SKM-1 (cell line): ENCODE measurements around the gene HHIPL1.

ENCODE experiments used
- DNase-seq: peaks from one replicate; lab custom pipeline; 2025; ENCODE audit not compliant: unreplicated experiment; lab: John Stamatoyannopoulos, UW

The HHIPL1 gene

GRCh38 chr14:99708449-99708848, 63.5 kb downstream of the HHIPL1 start:
- DNase-seq = no peak

GRCh38 chr14:99713972-99714371, 69.0 kb downstream of the HHIPL1 start:
- no peak for DNase-seq

- DNase-seq = no peak
Observed at GRCh38 chr14:99715266-99716000, 70.5 kb downstream of the HHIPL1 start.

- no peak for DNase-seq
Observed at GRCh38 chr14:99716091-99716849, 71.3 kb downstream of the HHIPL1 start.

- DNase-seq = no peak
Observed at GRCh38 chr14:99716850-99717681, 72.1 kb downstream of the HHIPL1 start.

GRCh38 chr14:99717682-99718013, 72.7 kb downstream of the HHIPL1 start:
- no peak for DNase-seq

GRCh38 chr14:99718031-99718810, 73.3 kb downstream of the HHIPL1 start:
- no peak for DNase-seq

GRCh38 chr14:99718811-99719192, 73.9 kb downstream of the HHIPL1 start:
- DNase-seq = no peak

- no peak for DNase-seq
Observed at GRCh38 chr14:99720941-99721791, 76.2 kb downstream of the HHIPL1 start.

- no peak for DNase-seq
Observed at GRCh38 chr14:99721792-99722516, 77.0 kb downstream of the HHIPL1 start.

GRCh38 chr14:99722741-99723140, 77.8 kb downstream of the HHIPL1 start:
- DNase-seq = no peak

- no peak for DNase-seq
Observed at GRCh38 chr14:99724196-99724891, 79.4 kb downstream of the HHIPL1 start.

GRCh38 chr14:99724939-99725773, 80.2 kb downstream of the HHIPL1 start:
- DNase-seq = no peak

GRCh38 chr14:99725774-99726537, 81.0 kb downstream of the HHIPL1 start:
- no peak for DNase-seq

GRCh38 chr14:99726538-99727095, 81.7 kb downstream of the HHIPL1 start:
- no peak for DNase-seq

- no peak for DNase-seq
Observed at GRCh38 chr14:99727096-99727870, 82.4 kb downstream of the HHIPL1 start.
